GM21576 (cell line): ENCODE measurements around the gene HMX2.
"Not testable (repeated sequence)": the region's sequence is repeated elsewhere in the genome, so short reads cannot be mapped to it uniquely, and the experiment has no call there.

ENCODE experiments used
- ATAC-seq: cut with Tn5 transposase; IDR thresholded peaks from one replicate; pipeline ENCODE4 v1.9.1; 2021; ENCODE audit warnings: mild to moderate bottlenecking, moderate library complexity; ENCODE audit not compliant: unreplicated experiment

Gene HMX2

GRCh38 chr10:123150271-123150985 is 2.5 kb downstream of the HMX2 start:
- no peak for ATAC-seq

GRCh38 chr10:123150986-123151736 is 3.2 kb downstream of the HMX2 start:
- no peak for ATAC-seq

GRCh38 chr10:123151737-123152135 is 3.8 kb downstream of the HMX2 start:
- no peak for ATAC-seq

- no peak for ATAC-seq
These were observed 5.7 kb downstream of the HMX2 start for GRCh38 chr10:123153486-123154091.

- peak; percentile 87 for ATAC-seq
These were observed 6.3 kb downstream of the HMX2 start, which contains the start of gene BUB3 for GRCh38 chr10:123154092-123154710. Gene BUB3 (plus strand): TSS chr10:123154402. CDS start chr10:123154918, 516 bp downstream.

- ATAC-seq, result peak; percentile 45
These were observed 7.0 kb downstream of the HMX2 start for GRCh38 chr10:123154711-123155505.

GRCh38 chr10:123156078-123156477 is 8.1 kb downstream of the HMX2 start:
- ATAC-seq, result no peak

GRCh38 chr10:123157210-123157609 is 9.3 kb downstream of the HMX2 start:
- ATAC-seq, result no peak

- ATAC-seq, result no peak
These were observed 10.7 kb downstream of the HMX2 start for GRCh38 chr10:123158682-123159081.

GRCh38 chr10:123160311-123160980 is 12.5 kb downstream of the HMX2 start:
- ATAC-seq, result no peak

GRCh38 chr10:123164319-123164718 is 16.4 kb downstream of the HMX2 start:
- ATAC-seq, result no peak

- ATAC-seq, result no peak
These were observed 17.6 kb downstream of the HMX2 start for GRCh38 chr10:123165445-123166072.

GRCh38 chr10:123166618-123167017 is 18.7 kb downstream of the HMX2 start:
- no peak for ATAC-seq

GRCh38 chr10:123170961-123171360 is 23.0 kb downstream of the HMX2 start:
- ATAC-seq, result no peak

GRCh38 chr10:123171616-123172015 is 23.7 kb downstream of the HMX2 start:
- not testable (repeated sequence) for ATAC-seq

GRCh38 chr10:123175389-123176387 is 27.8 kb downstream of the HMX2 start:
- ATAC-seq, result no peak

- ATAC-seq, result not testable (repeated sequence)
These were observed 30.5 kb downstream of the HMX2 start for GRCh38 chr10:123178390-123178789.
